Measurements from ENCODE around the gene NDST3. TPM values are rescaled to one million over a fixed set of nuclear protein-coding genes. Genes with fewer than 3 reads are reported as not detected.

Gene NDST3
- polyA plus RNA-seq, 1 of the 3 experiments (the other 2 are of a cell fraction), result 1.2 TPM

GRCh38 chr4:118085700-118086099 is 51.4 kb downstream of the NDST3 start:
- CTCF ChIA-PET, result no interaction called here
- peaks cover 13% of the 10 kb centered on the region for H3F3A ChIP-seq (replicated peaks; ENCODE audit: insufficient read depth)
- H3K4me2 ChIP-seq, result peak overlapping the region; percentile 1; the same call in 1 of the 2 replicates
- no peak overlapping the region for H3K9ac ChIP-seq
- no peaks in the 10 kb centered on the region for H4K20me1 ChIP-seq (ENCODE audit: insufficient read depth)
- H3K36me3 ChIP-seq (replicated peaks in 1 of 2; ENCODE audit: control insufficient read depth in 1 of 2, insufficient read depth in 2 of 2, low read length in 1 of 2), result no peaks in the 10 kb centered on the region
- H2AFZ ChIP-seq (ENCODE audit: low read depth), result no peak overlapping the region
- H3K27ac ChIP-seq (ENCODE audit: low read depth in 2 of 2, low read length in 1 of 2), result peak overlapping the region; percentile 62 to 72; a peak in 3 of 4 replicates
- WGBS (ENCODE audit: low lambda C conversion rate), result 90% methylated on average over 4 of the region's 4 CpGs
- no peaks in the 10 kb centered on the region for H3K9me2 ChIP-seq
- no peak for TF ChIP-seq MAX (IDR thresholded peaks at IDR 0.05; ENCODE audit: low read depth)
- TF ChIP-seq SIN3A (IDR thresholded peaks at IDR 0.05; ENCODE audit: borderline replicate concordance, low read depth, low read length), result no peak
- TF ChIP-seq MEF2A (IDR thresholded peaks at IDR 0.05; ENCODE audit: borderline replicate concordance, low read depth), result no peak
- H3K4me1 ChIP-seq (ENCODE audit: control insufficient read depth in 1 of 2, insufficient read depth in 2 of 2, low read depth in 1 of 2, low read length in 1 of 2), result peaks cover 0 to 16% of the 10 kb centered on the region in 2 experiments; a peak in 2 of 4 replicates
- no peak for DNase-seq
- H3K9me3 ChIP-seq, result no peaks in the 10 kb centered on the region
- POLR2A ChIA-PET, result no interaction called here
- no peak overlapping the region for H3K4me3 ChIP-seq (ENCODE audit: low read depth in 2 of 2, low read length in 1 of 2)
- no peaks in the 10 kb centered on the region for H3K79me2 ChIP-seq (ENCODE audit: insufficient read depth)
- no peaks in the 10 kb centered on the region for H3K27me3 ChIP-seq (ENCODE audit: insufficient read depth)

- H4K20me1 ChIP-seq (ENCODE audit: insufficient read depth), result no peaks in the 10 kb centered on the region
- ChIA-PET POLR2A (no interaction called here), CTCF (no interaction called here)
- H3K9me3 ChIP-seq, result no peaks in the 10 kb centered on the region
- H3K4me3 ChIP-seq (ENCODE audit: low read depth in 2 of 2, low read length in 1 of 2), result peak overlapping the region in 1 of 2 experiments; percentile 7; a peak in 1 of 4 replicates
- H3K79me2 ChIP-seq (ENCODE audit: insufficient read depth), result no peaks in the 10 kb centered on the region
- no peaks in the 10 kb centered on the region for H3K9me2 ChIP-seq
- peaks cover 13% of the 10 kb centered on the region for H3F3A ChIP-seq (replicated peaks; ENCODE audit: insufficient read depth)
- no peaks in the 10 kb centered on the region for H3K36me3 ChIP-seq (replicated peaks in 1 of 2; ENCODE audit: control insufficient read depth in 1 of 2, insufficient read depth in 2 of 2, low read length in 1 of 2)
- peak overlapping the region; percentile 72 to 78; a peak in 3 of 4 replicates for H3K27ac ChIP-seq (ENCODE audit: low read depth in 2 of 2, low read length in 1 of 2)
- no peak for DNase-seq
- H2AFZ ChIP-seq (ENCODE audit: low read depth), result peak overlapping the region; percentile 56; the same call in 1 of the 2 replicates
- H3K9ac ChIP-seq, result no peak overlapping the region
- H3K4me2 ChIP-seq, result peak overlapping the region; percentile 1; the same call in 1 of the 2 replicates
- peaks cover 0 to 16% of the 10 kb centered on the region in 2 experiments; a peak in 2 of 4 replicates for H3K4me1 ChIP-seq (ENCODE audit: control insufficient read depth in 1 of 2, insufficient read depth in 2 of 2, low read depth in 1 of 2, low read length in 1 of 2)
- no peaks in the 10 kb centered on the region for H3K27me3 ChIP-seq (ENCODE audit: insufficient read depth)
- WGBS (ENCODE audit: low lambda C conversion rate), result 11% methylated on average over 3 of the region's 3 CpGs
- TF ChIP-seq GATA2 (CRISPR knock-in tag; IDR thresholded peaks at IDR 0.05), result no peak
- no peak for TF ChIP-seq MXI1 (IDR thresholded peaks at IDR 0.05; ENCODE audit: low read depth, low read length)
- peak; percentile 94 for TF ChIP-seq JUND (IDR thresholded peaks at IDR 0.05)
- no peak; the same call in 1 of the 2 replicates for TF ChIP-seq YY1 (IDR thresholded peaks at IDR 0.05; ENCODE audit: low read depth)
- TF ChIP-seq TCF12 (IDR thresholded peaks at IDR 0.05), result peak; percentile 95
- TF ChIP-seq EZH2phosphoT487 (IDR thresholded peaks at IDR 0.05; ENCODE audit: borderline replicate concordance, low read depth), result no peak
- TF ChIP-seq ELF1 (IDR thresholded peaks at IDR 0.05), result no peak
- no peak for TF ChIP-seq CTCF (IDR thresholded peaks at IDR 0.05)
- peak; percentile 87 for TF ChIP-seq NFIC (IDR thresholded peaks at IDR 0.05; ENCODE audit: borderline replicate concordance)
- TF ChIP-seq SMC3 (IDR thresholded peaks at IDR 0.05; ENCODE audit: low read depth, low read length), result no peak
- peak; percentile 71 for TF ChIP-seq TEAD4 (IDR thresholded peaks at IDR 0.05; ENCODE audit: borderline replicate concordance, insufficient read depth)
- TF ChIP-seq RXRA (IDR thresholded peaks at IDR 0.05; ENCODE audit: borderline replicate concordance, low read depth), result peak; percentile 40; the same call in 1 of the 2 replicates
- TF ChIP-seq POLR2AphosphoS5 (IDR thresholded peaks at IDR 0.05; ENCODE audit: low read depth, low read length), result peak; percentile 75
- peak; percentile 71 for TF ChIP-seq FOXM1 (IDR thresholded peaks at IDR 0.05; ENCODE audit: low read depth)
- TF ChIP-seq SIN3A (IDR thresholded peaks at IDR 0.05; ENCODE audit: borderline replicate concordance, low read depth, low read length), result peak; percentile 70; the same call in 1 of the 2 replicates
- TF ChIP-seq EP300 (IDR thresholded peaks at IDR 0.05; ENCODE audit: borderline replicate concordance in 1 of 2, low read depth in 1 of 2, low read length in 1 of 2), result peak; percentile 43 to 91; a peak in 3 of 4 replicates
- peak; percentile 97 for TF ChIP-seq PBX3 (IDR thresholded peaks at IDR 0.05)
- peak; percentile 93 for TF ChIP-seq FOSL2 (IDR thresholded peaks at IDR 0.05; ENCODE audit: borderline replicate concordance, low read depth)
- TF ChIP-seq GABPA (IDR thresholded peaks at IDR 0.05; ENCODE audit: low read depth), result 0 out of 2 replicates have a peak, but pooled peaks have one; percentile 12
These were observed 52.1 kb downstream of the NDST3 start for GRCh38 chr4:118086344-118086743.

All from SK-N-SH (cell line).